ENCODE data around the gene SLX4IP. TPM values are rescaled to one million over a fixed set of nuclear protein-coding genes. Genes with fewer than 3 reads are reported as not detected.

The SLX4IP gene
- total RNA-seq, 1 donor: 4.0 TPM

GRCh38 chr20:10489853-10490252 is 54.7 kb downstream of the SLX4IP start:
- Histone ChIP-seq H4K20me1 (ENCODE audit: insufficient read depth, low read length) (no peaks in the 10 kb centered on the region), H3K9me3 (ENCODE audit: low read depth, low read length) (no peaks in the 10 kb centered on the region)
- no peak for DNase-seq (ENCODE audit: insufficient read length, low spot score, missing footprints)

GRCh38 chr20:10490257-10490656 is 55.2 kb downstream of the SLX4IP start:
- Histone ChIP-seq H4K20me1 (ENCODE audit: insufficient read depth, low read length) (no peaks in the 10 kb centered on the region), H3K79me2 (ENCODE audit: insufficient read depth, low read length) (no peaks in the 10 kb centered on the region), H3K27ac (ENCODE audit: low read depth, low read length) (no peak overlapping the region), H3K4me1 (ENCODE audit: insufficient read depth, low read length) (peaks cover 8% of the 10 kb centered on the region), H2AFZ (ENCODE audit: low read length) (no peak overlapping the region), H3K4me2 (ENCODE audit: insufficient read depth, low read length) (no peak overlapping the region), H3K9me3 (ENCODE audit: low read depth, low read length) (no peaks in the 10 kb centered on the region), H3K36me3 (ENCODE audit: insufficient read depth, low read length) (no peaks in the 10 kb centered on the region), H3K4me3 (ENCODE audit: insufficient read depth, low read length) (no peak overlapping the region), H3K27me3 (ENCODE audit: insufficient read depth, low read length) (no peaks in the 10 kb centered on the region)
- no peak for DNase-seq (ENCODE audit: insufficient read length, low spot score, missing footprints)
- TF ChIP-seq CTCF (IDR thresholded peaks at IDR 0.05; ENCODE audit: extremely low read depth, low read depth, low read length): no peak

More at GRCh38 chr20:10489853-10490252, 54.7 kb downstream of the SLX4IP start:
- no peaks in the 10 kb centered on the region for H3K27me3 ChIP-seq (ENCODE audit: insufficient read depth, low read length)
- H2AFZ ChIP-seq (ENCODE audit: low read length): no peak overlapping the region
- H3K27ac ChIP-seq (ENCODE audit: low read depth, low read length): no peak overlapping the region
- H3K4me2 ChIP-seq (ENCODE audit: insufficient read depth, low read length): no peak overlapping the region
- peaks cover 8% of the 10 kb centered on the region for H3K4me1 ChIP-seq (ENCODE audit: insufficient read depth, low read length)
- TF ChIP-seq CTCF (IDR thresholded peaks at IDR 0.05; ENCODE audit: extremely low read depth, low read depth, low read length): no peak
- H3K79me2 ChIP-seq (ENCODE audit: insufficient read depth, low read length): no peaks in the 10 kb centered on the region
- H3K36me3 ChIP-seq (ENCODE audit: insufficient read depth, low read length): no peaks in the 10 kb centered on the region
- H3K4me3 ChIP-seq (ENCODE audit: insufficient read depth, low read length): no peak overlapping the region

GRCh38 chr20:10490706-10491105 is 55.6 kb downstream of the SLX4IP start:
- no peak for TF ChIP-seq CTCF (IDR thresholded peaks at IDR 0.05; ENCODE audit: extremely low read depth, low read depth, low read length)
- Histone ChIP-seq H3K4me1 (ENCODE audit: insufficient read depth, low read length) (peaks cover 8% of the 10 kb centered on the region), H3K27ac (ENCODE audit: low read depth, low read length) (no peak overlapping the region), H3K4me3 (ENCODE audit: insufficient read depth, low read length) (no peak overlapping the region), H3K36me3 (ENCODE audit: insufficient read depth, low read length) (no peaks in the 10 kb centered on the region), H4K20me1 (ENCODE audit: insufficient read depth, low read length) (no peaks in the 10 kb centered on the region), H3K79me2 (ENCODE audit: insufficient read depth, low read length) (no peaks in the 10 kb centered on the region), H3K9me3 (ENCODE audit: low read depth, low read length) (no peaks in the 10 kb centered on the region), H2AFZ (ENCODE audit: low read length) (no peak overlapping the region), H3K4me2 (ENCODE audit: insufficient read depth, low read length) (no peak overlapping the region), H3K27me3 (ENCODE audit: insufficient read depth, low read length) (no peaks in the 10 kb centered on the region)
- no peak for DNase-seq (ENCODE audit: insufficient read length, low spot score, missing footprints)

GRCh38 chr20:10492065-10492464 is 57.0 kb downstream of the SLX4IP start:
- no peaks in the 10 kb centered on the region for H3K79me2 ChIP-seq (ENCODE audit: insufficient read depth, low read length)
- H3K9me3 ChIP-seq (ENCODE audit: low read depth, low read length): no peaks in the 10 kb centered on the region
- DNase-seq (ENCODE audit: insufficient read length, low spot score, missing footprints): no peak
- no peak overlapping the region for H3K27ac ChIP-seq (ENCODE audit: low read depth, low read length)
- no peaks in the 10 kb centered on the region for H4K20me1 ChIP-seq (ENCODE audit: insufficient read depth, low read length)
- no peak for TF ChIP-seq CTCF (IDR thresholded peaks at IDR 0.05; ENCODE audit: extremely low read depth, low read depth, low read length)
- peaks cover 8% of the 10 kb centered on the region for H3K4me1 ChIP-seq (ENCODE audit: insufficient read depth, low read length)
- H3K4me2 ChIP-seq (ENCODE audit: insufficient read depth, low read length): no peak overlapping the region
- H2AFZ ChIP-seq (ENCODE audit: low read length): no peak overlapping the region
- no peaks in the 10 kb centered on the region for H3K27me3 ChIP-seq (ENCODE audit: insufficient read depth, low read length)
- H3K4me3 ChIP-seq (ENCODE audit: insufficient read depth, low read length): no peak overlapping the region
- no peaks in the 10 kb centered on the region for H3K36me3 ChIP-seq (ENCODE audit: insufficient read depth, low read length)
